Testis (tissue), 3 donors: ENCODE results near the gene IER5. TPM values are rescaled to one million over a fixed set of nuclear protein-coding genes. Genes with fewer than 3 reads are reported as not detected.

Source experiments
- DNase-seq: peaks from one replicate; pipeline ENCODE4 v3.0.0-alpha.2; 2019
- H3K27ac ChIP-seq, 2 donors: fragments of 200-600 bp; sonication (generic); one replicate each; pipeline ENCODE4 v1.5.1; 2019
- H3K27me3 ChIP-seq: fragments of 200-600 bp; sonication (generic); one replicate; pipeline ENCODE4 v1.5.1; 2019
- H3K36me3 ChIP-seq: fragments of 200-600 bp; sonication (generic); one replicate; pipeline ENCODE4 v1.5.1; 2017; ENCODE audit warnings: low read depth; ENCODE audit errors: missing control alignments
- H3K4me1 ChIP-seq: fragments of 200-600 bp; sonication (generic); one replicate; pipeline ENCODE4 v1.5.1; 2019
- H3K4me3 ChIP-seq, 2 donors: fragments of 200-600 bp; sonication (generic); one replicate each; pipeline ENCODE4 v1.5.1; 2017 to 2019
- H3K9me3 ChIP-seq: fragments of 200-600 bp; sonication (generic); one replicate; pipeline ENCODE4 v1.5.1; 2017
- POLR2A ChIP-seq: fragments of 450-650 bp; IDR thresholded peaks from one replicate; pipeline ENCODE4 v1.6.1; 2017; ENCODE audit warnings: antibody characterized with exemption, mild to moderate bottlenecking, moderate library complexity
- WGBS, 2 donors: methylation state at CpG; one replicate each; pipeline ENCODE4 v1.1.5; 2018; 5-methylcytosine and 5-hydroxymethylcytosine counted together
- intact Hi-C: fragments of 100-400 bp; cut with DNase I; formaldehyde crosslinking; loops from one replicate; pipeline ENCODE4 v1.15.1; 2023; ENCODE audit warnings: low total_unique reads
- polyA plus RNA-seq: library from polyadenylated mRNA; stranded (reverse); fragments of 350-450 nt; fragmentation: Illumina TruSeq; extraction: RNeasy Lipid Tissue Mini Kit (QIAGEN cat#74804); gene quantifications from one replicate; pipeline ENCODE4 v1.2.3, GENCODE V29; 2014; ENCODE audit warnings: low read depth, low replicate concordance; ENCODE audit not compliant: insufficient read depth
- total RNA-seq, 2 donors: library from RNA; depleted of rRNA; stranded (reverse); fragments of >200 nt; gene quantifications; one replicate each; pipeline ENCODE4 v1.2.3, GENCODE V29; 2016
- TF ChIP-seq, protein P1 (sequence below), 3 experiments: fragments of 450-650 bp in 2 of 3; fragments of 200-600 bp in 1 of 3; sonication (generic) in 1 of 3; IDR thresholded peaks; one replicate each; pipeline ENCODE4 v1.5.1; 2016 to 2019; ENCODE audit warnings: antibody characterized with exemption in 3 of 3, mild to moderate bottlenecking in 2 of 3, moderate library complexity in 1 of 3

IER5 gene
- total and polyA plus RNA-seq, 3 donors from 2014 or later, result 7.1 to 13.3 (median 10.3) TPM

- no peak overlapping the region for H3K4me3 ChIP-seq
- H3K4me1 ChIP-seq, result peaks cover 16% of the 10 kb centered on the region
- WGBS, 2 donors, result 69 to 78% methylated on average over 15 to 17 of the region's 17 CpGs
- no peaks in the 10 kb centered on the region for H3K9me3 ChIP-seq
- no peak overlapping the region for H3K27ac ChIP-seq
- DNase-seq, result peak; percentile 44
- intact Hi-C loops, result no loop called here
- TF ChIP-seq, protein P1, sequence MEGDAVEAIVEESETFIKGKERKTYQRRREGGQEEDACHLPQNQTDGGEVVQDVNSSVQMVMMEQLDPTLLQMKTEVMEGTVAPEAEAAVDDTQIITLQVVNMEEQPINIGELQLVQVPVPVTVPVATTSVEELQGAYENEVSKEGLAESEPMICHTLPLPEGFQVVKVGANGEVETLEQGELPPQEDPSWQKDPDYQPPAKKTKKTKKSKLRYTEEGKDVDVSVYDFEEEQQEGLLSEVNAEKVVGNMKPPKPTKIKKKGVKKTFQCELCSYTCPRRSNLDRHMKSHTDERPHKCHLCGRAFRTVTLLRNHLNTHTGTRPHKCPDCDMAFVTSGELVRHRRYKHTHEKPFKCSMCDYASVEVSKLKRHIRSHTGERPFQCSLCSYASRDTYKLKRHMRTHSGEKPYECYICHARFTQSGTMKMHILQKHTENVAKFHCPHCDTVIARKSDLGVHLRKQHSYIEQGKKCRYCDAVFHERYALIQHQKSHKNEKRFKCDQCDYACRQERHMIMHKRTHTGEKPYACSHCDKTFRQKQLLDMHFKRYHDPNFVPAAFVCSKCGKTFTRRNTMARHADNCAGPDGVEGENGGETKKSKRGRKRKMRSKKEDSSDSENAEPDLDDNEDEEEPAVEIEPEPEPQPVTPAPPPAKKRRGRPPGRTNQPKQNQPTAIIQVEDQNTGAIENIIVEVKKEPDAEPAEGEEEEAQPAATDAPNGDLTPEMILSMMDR (IDR thresholded peaks at IDR 0.05), result no peak
- TF ChIP-seq POLR2A, result no peak
- no peaks in the 10 kb centered on the region for H3K36me3 ChIP-seq
- H3K27me3 ChIP-seq, result no peaks in the 10 kb centered on the region
Observed at GRCh38 chr1:181134543-181135436, 46.3 kb downstream of the IER5 start.

DNA sequence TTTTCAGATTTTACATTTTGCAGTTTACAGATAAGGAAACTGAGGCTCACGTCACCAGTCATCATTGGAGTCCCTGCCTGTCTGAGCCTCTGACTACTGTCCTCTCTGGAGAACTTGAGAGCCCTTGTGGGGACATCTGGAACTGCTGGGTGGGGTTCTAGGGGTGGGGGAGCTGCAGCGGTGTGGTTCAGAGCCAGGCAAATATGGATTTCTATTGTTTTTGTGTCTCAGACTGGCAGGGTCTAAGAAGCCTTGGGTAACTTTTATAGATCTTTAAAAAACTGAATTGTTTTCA is 46.9 kb downstream of the IER5 start:
- no peak for DNase-seq
- no peaks in the 10 kb centered on the region for H3K36me3 ChIP-seq
- H3K4me3 ChIP-seq, result no peak overlapping the region
- intact Hi-C loops, result no loop called here
- no peak for TF ChIP-seq POLR2A
- TF ChIP-seq, protein P1 (IDR thresholded peaks at IDR 0.05), result peak in 1 of 3 experiments; percentile 22
- no peak overlapping the region for H3K27ac ChIP-seq
- WGBS, 2 donors, result 80 to 83% methylated on average over 2 of the region's 2 CpGs
- H3K4me1 ChIP-seq, result peaks cover 13% of the 10 kb centered on the region
- no peaks in the 10 kb centered on the region for H3K27me3 ChIP-seq
- no peaks in the 10 kb centered on the region for H3K9me3 ChIP-seq

DNA sequence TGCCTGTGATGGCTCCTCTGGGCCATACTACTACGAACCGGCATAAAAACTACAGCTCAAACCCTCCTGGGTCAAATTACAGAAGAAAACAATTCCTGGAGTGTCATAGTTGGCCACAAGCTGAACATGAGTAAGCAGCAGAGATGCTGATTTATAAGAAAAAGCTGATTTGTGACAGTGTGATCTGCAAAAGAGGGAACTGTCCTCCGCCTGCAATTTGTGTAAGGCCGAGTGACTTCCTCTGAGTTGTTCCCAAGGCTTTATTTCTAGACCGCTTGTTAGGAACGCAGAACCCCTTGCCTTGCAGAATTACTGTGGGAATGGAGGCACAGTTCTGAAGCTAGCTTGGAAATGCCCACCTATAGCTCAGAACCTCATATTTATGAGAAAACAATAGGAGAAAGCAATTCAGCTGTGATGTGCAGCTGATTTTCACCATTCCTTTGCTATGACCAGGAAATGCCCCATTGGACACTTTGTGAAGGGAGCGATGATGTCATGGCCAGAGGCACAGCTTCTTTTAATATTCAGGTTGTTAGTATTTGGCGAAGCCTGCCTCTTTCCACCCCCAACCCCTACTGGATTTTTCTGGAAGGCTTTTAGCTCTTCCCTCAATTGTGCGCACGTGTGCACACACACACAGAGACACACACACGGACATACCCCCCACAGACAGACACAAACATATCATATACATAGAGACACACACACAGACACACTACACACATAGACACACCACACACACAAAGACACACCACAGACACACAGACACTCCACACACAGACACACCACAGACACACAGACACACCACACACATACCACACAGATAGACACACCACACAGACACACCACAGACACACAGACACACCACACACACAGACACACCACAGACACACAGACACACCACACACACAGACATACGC is 47.6 kb downstream of the IER5 start:
- Histone ChIP-seq H3K27ac (no peak overlapping the region), H3K4me1 (peaks cover 13% of the 10 kb centered on the region), H3K36me3 (no peaks in the 10 kb centered on the region), H3K9me3 (no peaks in the 10 kb centered on the region), H3K27me3 (no peaks in the 10 kb centered on the region), H3K4me3 (no peak overlapping the region)
- intact Hi-C loops, result no loop called here
- 83 to 85% methylated on average over 12 of the region's 12 CpGs for WGBS, 2 donors
- DNase-seq, result no peak
- TF ChIP-seq, protein P1 (IDR thresholded peaks at IDR 0.05), result no peak
- TF ChIP-seq POLR2A, result no peak

DNA sequence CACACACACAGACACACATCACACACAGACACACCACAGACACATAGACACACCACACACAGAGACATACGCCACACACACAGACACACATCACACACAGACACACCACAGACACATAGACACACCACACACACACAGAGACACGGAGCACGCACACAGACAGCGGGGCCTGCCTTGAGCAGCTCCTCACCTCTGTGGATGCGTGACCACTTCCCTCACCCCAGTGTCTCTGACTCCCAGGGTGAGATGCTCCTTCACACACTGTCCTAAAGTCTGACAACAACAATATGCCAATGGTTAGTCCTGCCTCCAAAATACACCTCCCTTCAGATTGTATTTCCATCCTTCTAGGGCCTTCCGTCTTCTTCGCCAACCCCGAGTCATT is 48.2 kb downstream of the IER5 start:
- TF ChIP-seq POLR2A, result no peak
- TF ChIP-seq, protein P1 (IDR thresholded peaks at IDR 0.05), result no peak
- Histone ChIP-seq H3K27me3 (no peaks in the 10 kb centered on the region), H3K4me1 (peaks cover 13% of the 10 kb centered on the region), H3K27ac (no peak overlapping the region), H3K9me3 (no peaks in the 10 kb centered on the region), H3K4me3 (no peak overlapping the region), H3K36me3 (no peaks in the 10 kb centered on the region)
- intact Hi-C loops, result no loop called here
- no peak for DNase-seq
- WGBS, 2 donors, result 88 to 91% methylated on average over 5 to 8 of the region's 8 CpGs
